HK-2 (cell line): Measurements from ENCODE around the gene C10orf53.
"Not testable (repeated sequence)": the region's sequence is repeated elsewhere in the genome, so short reads cannot be mapped to it uniquely, and the experiment has no call there.

Experiments
- DNase-seq: peaks from one replicate; pipeline ENCODE4 v3.0.0-alpha.2; 2018; ENCODE audit not compliant: unreplicated experiment

C10orf53 gene

DNA sequence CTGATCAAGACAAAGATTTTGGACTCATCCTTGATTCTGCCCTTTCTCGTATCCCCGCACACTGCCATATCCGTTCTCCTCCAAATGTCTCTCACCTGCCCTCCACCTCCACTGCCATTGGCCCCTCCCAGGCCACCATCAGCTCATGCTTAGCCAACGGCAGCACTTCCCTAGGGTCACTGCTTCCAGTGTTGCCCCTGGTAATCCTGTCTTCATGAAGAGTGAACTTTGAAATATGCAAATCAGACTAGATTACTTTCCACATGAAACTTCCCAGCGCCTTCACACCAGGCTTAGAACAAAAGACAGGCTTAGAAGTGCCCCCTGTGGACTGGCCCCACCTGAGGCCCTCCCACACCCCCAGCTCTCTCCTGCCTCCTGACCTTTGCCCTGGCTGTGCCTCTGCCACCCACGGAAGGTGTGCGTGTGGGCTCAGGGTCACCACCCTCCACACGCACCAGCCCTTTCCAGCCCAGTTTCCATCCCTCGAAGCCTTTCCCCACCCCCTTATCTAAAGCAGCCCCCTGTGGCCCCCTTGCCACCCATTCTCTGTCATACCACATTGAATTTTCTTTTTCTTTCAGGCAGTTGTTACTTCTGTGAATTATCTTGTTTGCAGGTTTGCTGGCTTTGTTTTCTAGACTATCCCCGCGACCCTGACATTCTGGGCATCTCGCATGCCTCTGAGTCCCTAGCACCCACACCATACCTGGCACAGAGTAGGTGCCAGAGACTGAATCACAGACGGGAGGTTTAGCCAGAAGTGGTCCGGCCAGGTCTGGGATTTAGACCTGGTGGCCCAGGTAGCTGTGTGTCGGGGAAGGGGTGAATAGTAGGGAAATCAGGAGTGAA is 26.8 kb upstream of the C10orf53 start:
- no peak for DNase-seq

DNA sequence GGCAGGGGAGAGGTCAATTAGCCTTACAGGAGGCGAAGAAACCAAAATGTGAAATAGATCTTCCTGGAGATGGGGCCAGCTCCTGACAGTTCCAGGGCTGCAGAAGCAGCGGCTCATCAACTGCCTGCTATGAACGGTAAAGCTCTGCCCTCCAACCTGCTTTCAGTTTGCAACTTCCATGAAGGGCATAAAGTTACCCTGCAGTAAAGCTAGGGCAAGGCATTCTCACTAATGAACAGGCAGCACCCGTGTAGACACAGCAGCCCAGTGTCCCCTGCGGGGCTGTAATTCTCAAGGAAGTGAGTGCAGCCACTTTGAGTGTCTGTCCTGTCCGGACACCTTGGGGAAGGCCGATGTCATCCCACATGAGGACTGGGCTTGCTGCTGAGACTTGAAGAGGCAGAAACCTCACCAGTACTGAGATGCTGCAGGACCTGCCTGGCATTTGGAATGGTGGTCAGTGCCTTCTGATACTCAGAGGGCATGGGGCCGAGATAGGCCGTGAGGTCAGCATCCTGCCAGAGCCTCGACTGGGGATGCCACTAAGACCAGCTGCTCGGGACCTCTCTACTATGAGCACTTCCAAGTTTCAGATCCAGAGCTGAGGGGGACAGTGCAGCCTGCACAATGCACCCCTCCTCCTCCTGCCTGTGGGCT is 26.1 kb upstream of the C10orf53 start:
- no peak for DNase-seq

- no peak for DNase-seq
Measured at GRCh38 chr10:49654036-49654693, 25.3 kb upstream of the C10orf53 start.

DNA sequence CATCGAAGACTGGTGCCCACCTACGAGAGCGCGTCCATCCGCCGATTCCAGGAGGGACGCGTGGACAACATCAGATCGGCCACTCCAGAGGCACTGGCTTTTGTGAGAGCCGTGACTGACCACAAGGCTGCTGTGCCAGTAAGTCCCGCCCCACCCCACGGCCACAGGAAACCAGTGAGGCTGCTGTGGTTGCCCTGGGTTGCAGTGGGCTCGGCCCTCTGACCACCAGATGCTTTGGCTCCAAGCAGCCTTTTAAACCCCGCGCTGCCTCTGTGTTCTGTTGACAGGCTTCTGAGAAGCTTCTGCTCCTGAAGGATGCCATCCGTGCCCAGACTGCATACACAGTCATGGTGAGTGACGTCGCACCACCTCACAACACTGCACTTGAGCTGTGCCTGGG is 24.4 kb upstream of the C10orf53 start:
- DNase-seq: no peak

GRCh38 chr10:49656845-49657493 is 22.5 kb upstream of the C10orf53 start:
- no peak for DNase-seq

GRCh38 chr10:49657606-49658005 is 21.8 kb upstream of the C10orf53 start:
- DNase-seq: no peak

DNA sequence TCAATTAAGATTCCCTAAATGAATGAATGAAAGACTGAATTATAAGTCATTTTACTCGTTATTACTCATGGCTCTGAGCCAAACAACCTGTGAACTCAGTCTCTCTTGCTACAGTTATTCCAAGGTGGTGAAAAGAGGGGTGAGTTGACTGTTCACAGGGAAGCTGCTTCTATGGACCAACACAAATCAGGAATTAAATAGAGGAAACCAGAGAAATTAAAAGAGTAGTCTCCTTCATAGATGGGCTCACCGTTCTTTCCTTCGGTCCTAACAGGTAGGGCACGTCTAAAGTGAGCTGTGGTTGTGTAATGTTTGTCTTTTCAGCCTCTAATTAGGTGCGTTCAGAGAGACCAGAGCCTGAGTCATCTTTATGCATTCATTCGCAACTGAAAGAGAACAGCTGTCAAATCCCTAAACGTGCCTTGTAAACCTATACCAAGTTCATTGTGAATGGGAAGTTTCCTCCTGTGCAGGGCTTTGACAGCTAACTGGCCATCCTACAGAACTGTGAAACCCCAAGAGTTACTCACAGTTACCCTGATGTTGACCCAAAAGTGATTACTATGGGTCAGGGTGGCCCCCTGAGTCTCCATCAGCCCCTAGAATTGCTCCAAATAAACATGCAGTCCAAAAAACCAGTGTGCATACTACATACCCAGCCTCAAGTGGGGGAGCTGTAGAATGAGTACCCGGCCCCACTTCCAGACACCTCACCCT is 18.2 kb upstream of the C10orf53 start:
- DNase-seq: no peak

GRCh38 chr10:49662169-49662830 is 17.2 kb upstream of the C10orf53 start:
- DNase-seq: no peak

GRCh38 chr10:49663596-49663995 is 15.9 kb upstream of the C10orf53 start:
- DNase-seq: no peak

- no peak for DNase-seq
Measured at GRCh38 chr10:49664006-49664841, 15.2 kb upstream of the C10orf53 start.

DNA sequence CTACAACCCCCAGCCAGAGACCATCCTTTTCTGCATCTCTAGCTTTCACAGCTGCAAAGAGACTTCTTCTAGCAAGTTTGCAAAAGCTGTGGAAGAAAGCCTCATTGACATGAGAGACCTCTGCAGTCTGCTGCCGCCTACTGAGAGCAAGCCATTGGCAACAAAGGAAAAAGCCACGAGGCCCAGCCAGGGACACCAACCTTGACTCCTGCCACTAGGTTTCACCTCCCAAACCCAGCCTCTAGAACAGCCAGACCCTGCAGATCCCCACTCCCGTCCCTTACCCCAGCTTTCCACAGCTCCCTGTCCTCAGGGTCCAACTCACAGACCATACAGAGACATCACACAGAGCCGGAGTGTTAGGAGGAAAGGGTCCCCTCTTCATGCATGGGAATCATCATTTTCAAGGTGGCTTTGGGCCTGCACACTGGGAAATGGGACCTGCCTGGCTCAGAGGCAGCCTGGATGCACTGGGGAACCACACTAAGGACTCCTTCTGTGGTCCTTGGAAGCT is 14.6 kb upstream of the C10orf53 start:
- no peak for DNase-seq

- no peak for DNase-seq
Measured at GRCh38 chr10:49666054-49666615, 13.3 kb upstream of the C10orf53 start.

GRCh38 chr10:49666685-49667084 is 12.8 kb upstream of the C10orf53 start:
- no peak for DNase-seq

GRCh38 chr10:49667991-49668390 is 11.5 kb upstream of the C10orf53 start:
- DNase-seq: no peak

GRCh38 chr10:49668684-49669083 is 10.8 kb upstream of the C10orf53 start:
- no peak for DNase-seq

- no peak for DNase-seq
Measured at GRCh38 chr10:49678827-49679479, 498 bp upstream of the C10orf53 start.

DNA sequence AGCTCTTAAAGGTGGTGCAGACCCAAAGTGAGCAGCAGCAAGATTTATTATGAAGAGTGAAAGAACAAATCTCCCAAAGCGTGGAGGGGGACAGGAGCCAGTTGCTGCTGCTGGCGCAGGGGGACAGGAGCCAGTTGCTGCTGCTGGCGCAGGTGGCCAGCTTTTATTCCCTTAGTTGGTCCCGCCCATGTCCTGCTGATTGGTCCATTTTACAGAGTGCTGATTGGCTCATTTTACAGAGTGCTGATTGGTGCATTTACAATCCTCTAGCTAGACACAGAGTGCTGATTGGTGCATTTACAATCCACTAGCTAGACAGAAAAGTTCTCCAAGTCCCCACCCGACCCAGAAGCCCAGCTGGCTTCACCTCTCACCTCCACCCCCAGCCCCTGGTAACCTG is 3.0 kb downstream of the C10orf53 start:
- not testable (repeated sequence) for DNase-seq

DNA sequence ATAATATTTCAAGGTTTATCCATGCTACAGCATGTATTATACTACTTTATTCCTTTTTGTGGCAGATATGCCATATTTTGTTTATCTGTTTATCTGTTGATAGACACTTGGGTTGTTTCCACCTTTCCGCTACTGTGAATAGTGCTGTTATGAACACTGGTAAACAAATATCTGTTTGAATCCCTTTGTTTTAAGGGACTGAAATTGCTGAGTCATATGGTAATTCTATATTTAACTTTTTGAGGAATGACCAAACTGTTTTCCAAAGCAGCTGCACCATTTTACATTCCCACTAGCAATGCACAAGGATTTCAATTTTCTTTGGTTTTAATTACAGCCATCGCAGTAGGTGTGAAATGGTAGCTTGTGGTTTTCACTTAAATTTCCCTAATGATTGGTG is 3.4 kb downstream of the C10orf53 start:
- no peak for DNase-seq

GRCh38 chr10:49686651-49687050 is 7.2 kb downstream of the C10orf53 start:
- no peak for DNase-seq
